Measurements from ENCODE around the gene ZNF438.

ZNF438 gene

DNA sequence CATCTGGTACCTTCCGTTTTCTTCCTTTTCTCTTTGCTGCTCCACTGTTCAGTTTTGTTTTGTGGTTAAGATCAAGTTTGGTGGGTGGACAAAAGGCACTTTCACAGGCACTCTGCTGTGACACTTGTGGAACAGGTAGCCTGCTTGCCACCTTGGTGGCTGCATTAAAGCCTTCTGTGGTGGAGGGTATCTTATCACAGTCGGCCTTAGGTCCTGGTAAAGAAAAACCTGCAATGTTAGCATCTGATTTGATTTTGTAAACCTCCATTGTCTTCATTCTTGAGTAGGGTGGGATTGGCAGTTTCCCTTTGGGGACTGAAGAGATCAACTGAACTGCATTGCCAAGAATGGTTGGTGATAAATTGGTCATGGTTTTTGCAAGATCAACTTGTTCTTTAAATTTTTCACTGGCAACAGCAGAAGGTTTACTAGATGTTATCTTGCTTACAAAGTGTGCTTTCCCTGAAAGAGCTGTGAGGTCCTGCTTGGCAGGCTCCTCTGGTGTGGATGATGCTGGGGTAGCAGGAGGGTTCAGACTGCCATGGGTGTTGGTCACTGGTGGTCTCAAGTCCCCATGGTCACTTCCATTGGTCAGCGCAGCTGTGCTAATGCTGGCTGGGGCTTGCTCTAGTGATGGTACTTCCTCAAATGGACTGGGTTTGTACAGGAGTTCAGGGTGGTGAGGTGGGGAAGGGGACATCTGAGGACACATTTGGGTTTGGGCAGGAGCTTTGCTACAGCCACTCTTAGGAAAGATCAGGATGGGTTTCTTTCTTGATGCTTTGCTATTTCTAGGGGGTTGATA, 182.2 kb downstream of the ZNF438 start:
- no peak for DNase-seq (ENCODE audit: low spot score)
- TF ChIP-seq, protein P1, sequence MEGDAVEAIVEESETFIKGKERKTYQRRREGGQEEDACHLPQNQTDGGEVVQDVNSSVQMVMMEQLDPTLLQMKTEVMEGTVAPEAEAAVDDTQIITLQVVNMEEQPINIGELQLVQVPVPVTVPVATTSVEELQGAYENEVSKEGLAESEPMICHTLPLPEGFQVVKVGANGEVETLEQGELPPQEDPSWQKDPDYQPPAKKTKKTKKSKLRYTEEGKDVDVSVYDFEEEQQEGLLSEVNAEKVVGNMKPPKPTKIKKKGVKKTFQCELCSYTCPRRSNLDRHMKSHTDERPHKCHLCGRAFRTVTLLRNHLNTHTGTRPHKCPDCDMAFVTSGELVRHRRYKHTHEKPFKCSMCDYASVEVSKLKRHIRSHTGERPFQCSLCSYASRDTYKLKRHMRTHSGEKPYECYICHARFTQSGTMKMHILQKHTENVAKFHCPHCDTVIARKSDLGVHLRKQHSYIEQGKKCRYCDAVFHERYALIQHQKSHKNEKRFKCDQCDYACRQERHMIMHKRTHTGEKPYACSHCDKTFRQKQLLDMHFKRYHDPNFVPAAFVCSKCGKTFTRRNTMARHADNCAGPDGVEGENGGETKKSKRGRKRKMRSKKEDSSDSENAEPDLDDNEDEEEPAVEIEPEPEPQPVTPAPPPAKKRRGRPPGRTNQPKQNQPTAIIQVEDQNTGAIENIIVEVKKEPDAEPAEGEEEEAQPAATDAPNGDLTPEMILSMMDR (IDR thresholded peaks at IDR 0.05; ENCODE audit: extremely low read depth, insufficient read depth, missing control alignments) = no peak
- in situ Hi-C loops (cut with MboI; ENCODE audit: low pct_unique_long_range_greater_than_20kb, low sequenced_read_pairs, unreplicated experiment) = no loop called here

DNA sequence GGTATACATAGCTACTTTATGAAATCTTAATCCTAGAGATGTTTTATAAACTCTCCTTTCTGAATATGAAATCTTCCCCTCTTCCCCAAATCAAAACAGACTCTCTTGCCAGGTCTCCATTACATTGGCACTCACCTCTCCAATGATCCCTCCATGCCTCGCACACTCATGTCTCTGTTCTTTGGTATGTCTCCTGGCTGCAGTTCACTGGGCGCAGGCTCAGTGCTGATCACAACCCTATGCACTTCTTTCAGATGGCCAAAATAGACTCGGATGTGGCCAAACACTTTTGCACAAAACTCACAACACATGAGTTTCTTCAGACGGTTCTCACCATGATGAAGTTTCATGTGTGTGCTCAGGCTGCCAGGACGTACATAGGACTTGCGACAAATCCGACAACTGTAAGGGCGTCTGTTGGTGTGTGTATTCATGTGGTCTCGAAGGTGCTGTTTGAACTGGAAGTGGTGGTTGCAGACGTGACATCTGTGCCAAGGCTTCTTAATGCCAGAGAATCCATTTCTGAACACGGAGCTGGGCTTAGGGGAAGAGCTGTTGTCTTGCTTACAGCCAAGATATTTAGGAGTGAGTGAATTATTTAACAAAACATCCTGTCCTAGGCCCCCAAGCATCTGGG, 183.2 kb downstream of the ZNF438 start:
- TF ChIP-seq, protein P1 (IDR thresholded peaks at IDR 0.05; ENCODE audit: extremely low read depth, insufficient read depth, missing control alignments) = no peak
- in situ Hi-C loops (cut with MboI; ENCODE audit: low pct_unique_long_range_greater_than_20kb, low sequenced_read_pairs, unreplicated experiment) = no loop called here
- DNase-seq (ENCODE audit: low spot score) = no peak

DNA sequence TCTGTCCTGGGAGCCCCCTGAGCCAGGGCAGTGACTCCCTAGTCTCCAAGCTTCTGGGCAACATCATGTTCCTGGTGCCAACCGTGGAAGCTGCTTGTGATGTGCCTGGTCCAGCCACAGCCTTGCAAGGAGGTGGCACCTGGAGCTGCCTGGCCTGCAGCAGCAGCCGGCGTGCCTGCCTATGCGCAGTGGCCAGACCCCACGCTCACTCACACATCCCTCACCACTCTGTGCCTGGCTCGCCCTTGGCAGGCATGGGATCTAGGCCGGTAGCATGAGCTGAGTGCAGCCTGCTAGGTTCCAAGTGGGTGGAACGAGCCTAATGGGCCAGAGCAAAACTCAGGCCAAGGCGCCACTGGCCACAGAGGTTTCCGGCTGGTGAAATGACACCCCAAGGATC, 184.0 kb downstream of the ZNF438 start:
- TF ChIP-seq, protein P1 (IDR thresholded peaks at IDR 0.05; ENCODE audit: extremely low read depth, insufficient read depth, missing control alignments) = no peak
- in situ Hi-C loops (cut with MboI; ENCODE audit: low pct_unique_long_range_greater_than_20kb, low sequenced_read_pairs, unreplicated experiment) = no loop called here
- no peak for DNase-seq (ENCODE audit: low spot score)

DNA sequence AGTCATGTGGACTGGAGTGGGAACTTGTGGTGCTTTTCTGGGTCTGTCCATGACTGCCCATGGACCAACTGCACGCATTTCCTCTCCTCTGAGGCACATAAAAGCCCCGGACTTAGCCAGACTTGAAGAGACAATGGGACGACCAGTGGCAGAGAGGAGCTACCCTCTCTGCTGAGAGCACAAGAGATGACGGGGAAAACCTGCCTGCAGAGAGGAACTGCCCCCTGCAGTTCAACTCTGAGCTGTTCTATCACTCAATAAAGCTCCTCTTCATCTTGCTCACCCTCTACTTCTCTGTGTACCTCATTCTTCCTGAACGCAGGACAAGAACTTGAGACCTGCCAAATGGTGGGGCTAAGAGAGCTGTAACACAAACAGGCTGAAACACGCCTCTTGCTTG, 184.5 kb downstream of the ZNF438 start:
- DNase-seq (ENCODE audit: low spot score) = no peak
- TF ChIP-seq, protein P1 (IDR thresholded peaks at IDR 0.05; ENCODE audit: extremely low read depth, insufficient read depth, missing control alignments) = no peak
- in situ Hi-C loops (cut with MboI; ENCODE audit: low pct_unique_long_range_greater_than_20kb, low sequenced_read_pairs, unreplicated experiment) = no loop called here

DNA sequence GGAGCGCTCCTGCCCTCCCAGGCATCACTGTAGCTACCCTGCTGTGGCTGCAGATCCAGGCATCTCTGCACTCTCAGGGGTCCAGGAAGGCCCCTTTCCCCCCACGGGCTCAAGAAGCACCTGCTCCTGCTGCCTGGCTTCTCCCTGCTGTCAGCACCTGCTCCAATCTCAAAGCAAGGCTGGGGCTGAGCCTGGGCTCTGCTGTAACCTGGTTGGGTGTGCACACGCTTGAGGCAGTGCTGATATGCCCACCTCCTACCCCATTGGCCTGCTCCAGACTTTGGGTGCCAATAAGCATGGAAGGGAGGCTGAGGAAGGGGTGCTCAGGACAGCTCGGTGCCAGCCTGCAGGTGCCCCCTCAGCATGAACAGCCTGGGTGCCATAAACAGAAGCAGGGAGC, 185.0 kb downstream of the ZNF438 start:
- DNase-seq (ENCODE audit: low spot score) = no peak
- TF ChIP-seq, protein P1 (IDR thresholded peaks at IDR 0.05; ENCODE audit: extremely low read depth, insufficient read depth, missing control alignments) = no peak
- in situ Hi-C loops (cut with MboI; ENCODE audit: low pct_unique_long_range_greater_than_20kb, low sequenced_read_pairs, unreplicated experiment) = no loop called here

DNA sequence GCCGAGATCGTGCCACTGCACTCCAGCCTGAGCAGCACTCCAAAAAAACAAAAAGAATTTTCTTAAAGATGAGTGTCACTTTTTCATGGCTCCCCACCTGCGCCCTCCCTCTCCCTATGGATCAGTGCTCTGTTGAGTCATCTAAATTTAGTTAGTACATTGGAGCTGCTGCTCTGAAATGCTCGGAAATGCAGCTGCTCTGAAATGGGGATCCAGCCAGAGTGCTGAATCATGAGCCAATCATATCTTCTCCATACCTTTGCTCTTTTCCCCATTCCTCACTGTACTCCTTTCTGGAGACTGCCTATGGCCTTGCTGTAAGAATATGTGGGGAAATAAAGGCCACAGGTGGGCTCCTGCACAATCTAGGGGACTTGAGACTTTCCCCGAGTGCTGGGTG, 188.8 kb downstream of the ZNF438 start:
- in situ Hi-C loops (cut with MboI; ENCODE audit: low pct_unique_long_range_greater_than_20kb, low sequenced_read_pairs, unreplicated experiment) = no loop called here
- DNase-seq (ENCODE audit: low spot score) = no peak
- TF ChIP-seq, protein P1 (IDR thresholded peaks at IDR 0.05; ENCODE audit: extremely low read depth, insufficient read depth, missing control alignments) = no peak
